Anterior cingulate cortex (tissue), 58 donors: ENCODE results near the gene SRBD1.
A peak's percentile ranks its signal among the peaks of the same experiment; 100 is the strongest.

ENCODE experiments used
- DNase-seq, 58 donors: peaks; one replicate each; lab custom pipeline; 2025; lab: John Stamatoyannopoulos, UW

SRBD1 gene, protein sequence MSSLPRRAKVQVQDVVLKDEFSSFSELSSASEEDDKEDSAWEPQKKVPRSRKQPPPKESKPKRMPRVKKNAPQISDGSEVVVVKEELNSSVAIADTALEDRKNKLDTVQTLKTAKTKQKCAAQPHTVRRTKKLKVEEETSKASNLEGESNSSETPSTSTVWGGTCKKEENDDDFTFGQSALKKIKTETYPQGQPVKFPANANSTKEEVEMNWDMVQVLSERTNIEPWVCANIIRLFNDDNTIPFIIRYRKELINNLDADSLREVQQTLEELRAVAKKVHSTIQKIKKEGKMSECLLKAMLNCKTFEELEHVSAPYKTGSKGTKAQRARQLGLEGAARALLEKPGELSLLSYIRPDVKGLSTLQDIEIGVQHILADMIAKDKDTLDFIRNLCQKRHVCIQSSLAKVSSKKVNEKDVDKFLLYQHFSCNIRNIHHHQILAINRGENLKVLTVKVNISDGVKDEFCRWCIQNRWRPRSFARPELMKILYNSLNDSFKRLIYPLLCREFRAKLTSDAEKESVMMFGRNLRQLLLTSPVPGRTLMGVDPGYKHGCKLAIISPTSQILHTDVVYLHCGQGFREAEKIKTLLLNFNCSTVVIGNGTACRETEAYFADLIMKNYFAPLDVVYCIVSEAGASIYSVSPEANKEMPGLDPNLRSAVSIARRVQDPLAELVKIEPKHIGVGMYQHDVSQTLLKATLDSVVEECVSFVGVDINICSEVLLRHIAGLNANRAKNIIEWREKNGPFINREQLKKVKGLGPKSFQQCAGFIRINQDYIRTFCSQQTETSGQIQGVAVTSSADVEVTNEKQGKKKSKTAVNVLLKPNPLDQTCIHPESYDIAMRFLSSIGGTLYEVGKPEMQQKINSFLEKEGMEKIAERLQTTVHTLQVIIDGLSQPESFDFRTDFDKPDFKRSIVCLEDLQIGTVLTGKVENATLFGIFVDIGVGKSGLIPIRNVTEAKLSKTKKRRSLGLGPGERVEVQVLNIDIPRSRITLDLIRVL

DNA sequence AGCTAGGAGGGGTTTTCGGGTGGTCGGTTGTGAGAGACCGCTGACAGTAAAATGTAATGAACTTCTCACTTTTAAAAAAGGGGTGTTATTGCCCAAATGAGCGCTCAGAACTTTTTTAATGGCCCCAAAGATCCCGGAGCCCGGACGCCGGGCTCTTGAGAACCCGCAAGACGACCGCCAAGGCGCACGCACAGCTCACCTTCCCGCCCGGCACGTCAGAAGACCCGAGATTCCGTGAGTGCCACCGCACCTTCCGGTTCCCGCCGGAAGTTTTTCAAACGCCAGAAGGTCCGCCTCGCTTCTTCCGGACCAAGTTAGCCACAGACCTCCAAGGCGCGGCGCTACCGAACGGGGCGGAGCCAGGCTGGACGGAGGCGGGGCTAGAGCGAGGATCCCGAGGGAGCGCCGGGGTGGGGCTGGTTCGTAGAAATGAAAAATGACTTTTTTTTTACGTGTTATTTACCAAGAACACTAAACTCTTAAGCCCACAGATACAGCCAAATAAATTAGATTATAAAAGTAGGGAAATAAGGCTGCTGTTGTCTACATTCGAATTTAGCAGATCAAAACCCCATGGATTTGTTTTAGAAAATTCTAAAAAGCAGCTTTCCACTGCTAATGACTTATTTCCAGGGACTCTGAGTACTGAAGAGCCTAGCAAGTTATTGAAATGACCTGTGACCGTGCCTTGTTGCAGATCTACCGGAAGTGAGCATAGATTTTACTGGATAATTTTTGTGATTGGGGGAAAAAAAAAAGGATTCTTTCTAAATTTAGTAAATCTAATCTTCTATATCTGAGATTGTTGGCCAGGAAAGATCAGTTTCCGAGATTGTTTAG lies at the start of gene SRBD1:
SRBD1 (minus strand) TSS at position 248 of the 840 bp plus-strand sequence. CDS start 5,826 bp downstream, outside the sequence.
- DNase-seq, result peak; percentile 40 to 97 (median 90)

DNA sequence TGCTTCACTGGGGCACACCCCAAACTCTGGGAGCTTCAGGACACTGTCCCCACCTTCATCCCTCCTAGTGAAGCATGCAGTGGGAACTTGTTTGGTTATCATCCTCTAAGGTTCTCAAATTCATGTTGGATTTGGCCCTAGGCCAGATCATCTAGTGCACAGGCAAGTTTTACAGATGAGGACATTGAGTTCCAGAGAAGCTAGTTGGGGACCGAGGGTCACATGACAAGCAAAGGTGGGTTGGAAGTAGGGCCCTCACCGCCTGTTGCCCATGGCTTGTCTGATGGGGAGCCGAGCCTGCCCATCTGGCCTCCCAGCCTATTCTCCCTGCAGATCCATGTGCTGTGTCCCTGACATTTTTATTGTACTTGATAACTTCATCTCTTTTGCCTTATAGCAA lies 43.2 kb upstream of the SRBD1 start:
- DNase-seq, result no peak

DNA sequence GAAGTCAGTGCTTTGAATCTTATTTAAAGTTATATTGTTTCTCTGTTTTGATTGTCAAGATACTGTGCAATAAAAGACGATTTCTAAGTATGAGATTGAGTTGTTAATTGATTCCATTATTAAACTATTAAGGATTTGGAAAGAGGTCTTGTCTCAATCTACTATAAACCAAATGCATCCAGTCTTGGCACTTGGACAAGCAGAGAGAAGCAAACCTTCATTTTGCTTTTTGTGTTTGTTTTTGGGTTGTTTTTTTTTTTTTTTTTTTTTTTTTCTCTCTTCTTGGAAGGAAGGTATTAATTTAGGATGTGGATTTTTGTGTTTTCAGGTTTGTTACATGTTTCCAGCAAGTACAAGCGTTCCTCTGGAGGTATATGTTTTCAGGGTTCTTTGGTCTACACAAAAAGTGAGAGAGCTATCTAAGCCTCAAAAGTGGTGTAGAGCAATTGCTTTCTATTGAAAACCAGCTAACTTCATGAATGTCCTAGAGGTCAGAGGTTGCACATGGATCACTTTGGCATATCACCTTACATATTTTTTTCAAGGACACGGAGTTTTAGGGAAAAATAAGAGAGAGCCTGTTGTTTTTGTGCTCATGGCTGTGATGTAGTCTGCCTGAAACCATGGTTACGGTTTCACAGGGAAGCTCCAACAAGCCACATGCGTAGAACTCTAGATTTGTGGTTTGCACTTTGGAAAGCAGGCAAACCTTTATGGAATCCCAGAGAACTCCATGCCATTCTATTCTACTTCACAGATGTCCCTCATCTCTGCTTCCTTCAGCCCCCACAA lies 42.3 kb upstream of the SRBD1 start:
- no peak for DNase-seq

DNA sequence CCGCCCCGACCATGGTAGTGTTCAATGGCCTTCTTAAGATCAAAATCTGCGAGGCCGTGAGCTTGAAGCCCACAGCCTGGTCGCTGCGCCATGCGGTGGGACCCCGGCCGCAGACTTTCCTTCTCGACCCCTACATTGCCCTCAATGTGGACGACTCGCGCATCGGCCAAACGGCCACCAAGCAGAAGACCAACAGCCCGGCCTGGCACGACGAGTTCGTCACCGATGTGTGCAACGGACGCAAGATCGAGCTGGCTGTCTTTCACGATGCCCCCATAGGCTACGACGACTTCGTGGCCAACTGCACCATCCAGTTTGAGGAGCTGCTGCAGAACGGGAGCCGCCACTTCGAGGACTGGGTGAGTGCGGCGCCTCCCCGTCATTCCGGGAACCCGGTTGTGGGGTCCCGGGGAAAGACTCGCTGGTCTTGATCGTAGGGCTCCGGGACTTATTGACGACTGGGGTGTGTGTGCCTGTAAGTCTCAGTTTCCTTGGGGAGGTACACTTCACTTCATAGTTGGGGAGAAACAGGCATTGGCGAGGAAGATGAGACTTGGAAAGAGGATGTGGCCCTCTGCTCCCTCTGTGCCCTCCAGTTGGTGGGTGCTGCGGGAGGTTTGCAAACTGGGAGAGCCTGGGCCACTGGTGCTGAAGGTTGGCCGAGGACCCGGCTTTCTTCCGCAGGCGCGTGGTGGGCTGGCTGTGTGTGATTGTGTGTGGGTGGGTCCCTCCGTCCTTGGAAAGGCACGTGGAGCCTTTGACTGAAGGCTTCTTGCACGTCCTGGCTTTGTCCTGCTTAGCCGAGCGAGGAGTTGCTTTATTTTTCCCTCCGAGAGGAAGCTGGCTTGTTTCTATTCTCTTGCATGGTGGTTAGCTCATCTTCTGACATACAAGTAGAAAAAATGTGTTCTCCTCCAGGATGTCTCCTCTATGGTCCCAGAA lies 41.3 kb upstream of the SRBD1 start:
- DNase-seq, result peak in 35 of 58 donors; percentile 3 to 66 (median 25)

DNA sequence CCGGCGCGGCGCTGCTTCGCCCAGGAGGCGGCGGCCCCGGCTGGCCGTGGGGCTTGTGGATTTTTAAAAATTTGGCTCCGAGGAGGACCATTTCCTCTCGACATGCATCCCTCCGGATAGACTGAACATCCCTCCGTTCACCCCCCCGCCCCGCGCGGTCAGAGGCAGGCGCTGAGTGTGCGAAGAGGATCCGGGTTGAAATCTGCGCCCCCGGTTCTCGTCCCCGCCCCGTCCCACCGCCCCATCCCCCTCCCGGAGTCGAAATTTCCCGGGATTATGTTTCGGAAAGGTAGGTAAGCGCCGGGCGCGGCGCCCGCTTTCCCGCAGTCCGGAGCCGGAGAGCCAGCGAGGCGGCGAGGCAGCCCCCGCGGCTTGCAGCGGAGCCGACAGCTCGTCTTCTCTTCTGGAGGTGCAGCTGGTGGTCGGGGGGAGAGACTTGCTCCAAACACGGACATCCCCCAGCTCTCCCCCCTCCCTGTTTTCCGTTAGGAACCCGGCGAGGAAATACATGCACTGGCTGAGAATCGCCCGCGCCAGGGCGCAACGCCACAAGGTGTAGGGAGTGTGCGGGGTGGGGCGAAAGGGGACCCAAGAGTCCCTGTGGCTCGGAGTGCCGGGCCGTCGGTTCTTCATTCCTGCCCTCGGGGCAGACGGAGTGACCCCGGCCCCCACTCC lies 40.5 kb upstream of the SRBD1 start, which contains the start of gene PRKCE:
PRKCE (plus strand) TSS at position 261 of the 675 bp plus-strand sequence.
- DNase-seq, result peak in 39 of 58 donors; percentile 24 to 82 (median 58)

DNA sequence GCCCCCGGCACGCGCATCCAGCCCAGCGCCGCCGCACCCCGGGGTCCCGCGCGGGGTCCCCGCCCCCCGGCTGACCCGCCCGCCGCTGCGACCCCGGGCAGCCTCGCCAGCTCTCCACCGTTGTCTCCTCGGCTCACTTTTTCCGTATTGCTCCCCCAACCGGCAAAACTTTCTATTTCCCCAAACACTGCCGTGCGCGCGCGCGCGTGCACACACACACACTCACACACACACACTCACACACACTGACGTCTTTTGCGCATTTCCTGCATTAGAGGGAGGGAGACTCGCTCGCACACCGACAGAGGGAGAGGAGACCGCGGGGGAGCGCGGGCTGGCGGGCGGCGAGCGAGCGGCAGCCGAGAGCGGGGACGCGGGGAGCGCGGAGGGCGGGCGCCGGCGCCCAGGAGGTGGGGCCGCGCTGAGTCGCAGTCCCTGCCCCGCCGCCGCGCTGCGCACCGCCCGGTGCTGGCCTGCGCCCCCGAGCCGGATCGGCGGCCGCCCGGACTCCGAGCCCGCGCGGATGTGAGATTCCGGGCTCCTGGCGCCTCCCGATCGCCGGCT lies 39.9 kb upstream of the SRBD1 start:
- DNase-seq, result peak; percentile 54 to 95 (median 89)

DNA sequence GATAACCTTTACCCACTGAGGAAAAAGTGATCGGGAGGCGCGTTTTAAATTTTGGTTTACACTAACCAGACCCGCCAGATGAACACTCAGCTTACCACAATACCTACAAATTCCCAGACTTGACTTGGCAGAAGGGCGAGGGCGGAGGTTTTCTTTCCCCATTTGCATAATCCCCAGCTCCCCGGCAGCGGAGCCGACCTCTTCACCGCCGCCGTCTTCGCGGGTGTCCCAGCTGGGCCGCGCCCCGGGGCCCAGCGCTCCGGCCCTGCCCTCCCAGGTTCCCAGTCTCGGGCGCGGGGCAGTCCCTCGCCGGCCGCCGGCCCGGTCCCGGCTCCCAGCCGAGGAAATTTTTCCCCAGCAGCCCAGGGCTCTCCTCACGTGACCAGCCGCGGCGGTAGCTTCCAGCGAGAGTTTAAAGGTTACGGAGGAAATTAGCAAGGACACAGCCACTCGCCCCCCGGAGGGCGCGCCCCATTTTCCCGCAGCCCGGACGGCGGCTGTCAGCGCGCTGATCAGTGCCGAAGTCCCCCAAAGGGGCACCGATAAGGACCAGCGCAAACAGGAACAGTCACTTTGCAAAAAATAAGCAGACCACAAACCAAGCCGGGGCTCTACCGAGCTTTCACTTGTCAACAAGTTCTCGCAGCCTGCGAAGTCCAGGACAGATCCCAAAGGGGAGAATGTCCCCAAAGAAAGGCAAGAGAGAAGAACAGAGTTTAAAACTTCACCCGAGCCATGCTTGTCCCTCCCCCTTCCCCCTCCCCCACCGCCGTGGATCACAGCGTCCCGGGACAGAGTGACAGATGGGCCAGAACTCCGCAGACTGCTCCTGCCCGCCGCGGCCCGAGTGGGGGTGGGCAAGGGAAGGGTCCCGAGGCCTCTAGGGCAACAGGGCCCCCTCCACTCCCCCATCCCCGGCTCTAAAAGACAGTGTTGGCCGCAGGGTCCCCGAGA lies 39.1 kb upstream of the SRBD1 start:
- peak in 50 of 58 donors; percentile 14 to 76 (median 56) for DNase-seq

DNA sequence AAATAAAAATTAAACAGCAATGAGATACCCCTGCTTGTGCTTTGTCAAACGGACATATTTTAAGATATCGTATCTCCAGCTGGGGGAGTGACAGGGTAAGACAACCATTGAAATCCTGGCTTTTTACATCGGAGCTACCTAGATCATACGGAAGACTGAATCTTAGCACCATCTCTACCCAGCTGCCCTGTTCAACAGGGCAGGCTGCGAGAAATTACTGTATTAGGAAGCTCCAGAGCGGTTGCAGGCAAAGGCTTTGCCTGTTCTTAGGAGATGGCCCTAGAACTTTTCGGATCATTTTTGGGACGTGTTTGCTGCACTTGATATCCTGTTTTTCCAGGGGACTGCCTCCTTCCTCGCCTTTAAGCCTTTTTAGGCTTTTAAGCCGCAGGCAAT lies 38.4 kb upstream of the SRBD1 start:
- DNase-seq, result peak in 2 of 58 donors; percentile 18 to 22

DNA sequence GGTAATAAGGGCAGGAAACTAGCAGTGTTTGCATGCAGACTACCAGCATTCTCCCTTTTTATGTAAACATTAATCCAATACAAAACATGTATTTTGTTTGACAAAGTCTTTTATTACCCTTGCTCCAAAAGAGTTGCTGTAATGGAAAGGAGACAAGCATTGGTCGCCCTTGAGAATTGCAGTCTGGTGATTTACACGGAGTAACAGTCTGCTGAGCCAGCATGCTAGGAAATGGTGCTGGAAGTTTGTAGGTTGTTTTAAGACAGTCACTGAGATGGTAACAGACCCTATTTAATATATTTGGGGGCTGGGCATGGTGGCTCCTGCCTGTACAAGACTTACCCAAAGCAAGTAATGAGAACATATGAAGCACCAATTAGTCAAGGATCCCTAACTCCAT lies 37.6 kb upstream of the SRBD1 start:
- DNase-seq, result no peak

DNA sequence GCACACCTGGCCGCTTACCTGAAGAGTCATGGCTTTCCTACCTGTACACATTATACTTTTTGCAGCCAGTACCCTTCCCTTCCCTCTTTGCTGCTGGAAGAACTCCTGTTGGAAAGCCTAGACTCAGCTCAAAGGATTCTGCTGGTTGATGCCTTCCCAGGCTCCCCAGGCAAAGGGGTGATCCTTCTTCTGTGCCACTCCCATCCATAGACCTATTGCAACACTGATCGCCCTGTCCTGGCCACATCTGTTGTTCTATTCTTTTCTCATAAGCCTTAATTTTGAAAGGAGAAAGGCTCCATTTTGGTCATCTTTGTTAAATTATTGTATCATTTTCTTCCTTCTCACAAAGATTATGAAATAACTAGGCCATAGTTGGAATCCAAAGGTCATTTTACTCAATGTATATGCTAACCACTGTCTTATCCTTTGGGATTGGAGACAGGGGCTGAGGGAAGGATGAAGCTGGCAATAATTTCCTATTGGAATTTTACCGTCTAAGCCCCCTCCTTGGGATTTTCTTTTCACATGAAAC lies 37.0 kb upstream of the SRBD1 start:
- no peak for DNase-seq

DNA sequence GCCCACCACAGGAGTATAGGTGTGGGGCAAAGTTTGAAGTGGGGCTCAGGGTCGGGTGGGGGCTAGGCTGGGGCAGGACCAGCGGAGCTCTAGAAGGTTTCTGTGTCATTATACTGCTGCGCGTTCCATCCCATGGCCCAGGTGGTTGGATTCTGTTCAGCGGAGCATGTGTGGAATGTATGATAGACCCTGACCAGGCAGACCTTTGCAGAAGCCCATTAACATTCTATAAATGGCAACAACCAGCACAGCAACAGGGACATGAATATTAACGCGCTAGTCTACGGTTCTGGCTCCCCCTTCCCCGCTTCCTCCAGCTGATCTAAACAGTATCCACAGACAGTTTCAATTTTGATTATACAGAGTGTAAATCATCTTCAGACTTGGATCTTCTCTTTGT lies 36.3 kb upstream of the SRBD1 start:
- no peak for DNase-seq

DNA sequence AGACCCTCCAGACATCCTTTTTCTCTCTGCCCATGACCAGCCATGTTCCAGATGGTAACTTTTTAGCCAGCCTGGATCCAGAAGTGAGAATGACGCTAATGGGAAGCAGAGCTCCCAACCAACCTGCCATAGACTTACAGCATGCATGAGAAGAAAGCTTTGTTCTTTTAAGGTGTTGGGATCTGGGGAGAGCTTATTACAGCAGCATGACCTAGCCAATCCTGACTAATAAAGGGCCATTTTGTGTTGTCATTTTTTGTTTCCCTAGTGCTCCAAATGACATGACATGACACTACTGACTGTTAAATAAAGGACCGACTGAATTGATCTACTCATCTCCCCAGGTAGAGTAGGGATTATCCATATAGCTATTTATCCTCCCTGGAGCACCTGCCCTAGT lies 35.2 kb upstream of the SRBD1 start:
- no peak for DNase-seq

DNA sequence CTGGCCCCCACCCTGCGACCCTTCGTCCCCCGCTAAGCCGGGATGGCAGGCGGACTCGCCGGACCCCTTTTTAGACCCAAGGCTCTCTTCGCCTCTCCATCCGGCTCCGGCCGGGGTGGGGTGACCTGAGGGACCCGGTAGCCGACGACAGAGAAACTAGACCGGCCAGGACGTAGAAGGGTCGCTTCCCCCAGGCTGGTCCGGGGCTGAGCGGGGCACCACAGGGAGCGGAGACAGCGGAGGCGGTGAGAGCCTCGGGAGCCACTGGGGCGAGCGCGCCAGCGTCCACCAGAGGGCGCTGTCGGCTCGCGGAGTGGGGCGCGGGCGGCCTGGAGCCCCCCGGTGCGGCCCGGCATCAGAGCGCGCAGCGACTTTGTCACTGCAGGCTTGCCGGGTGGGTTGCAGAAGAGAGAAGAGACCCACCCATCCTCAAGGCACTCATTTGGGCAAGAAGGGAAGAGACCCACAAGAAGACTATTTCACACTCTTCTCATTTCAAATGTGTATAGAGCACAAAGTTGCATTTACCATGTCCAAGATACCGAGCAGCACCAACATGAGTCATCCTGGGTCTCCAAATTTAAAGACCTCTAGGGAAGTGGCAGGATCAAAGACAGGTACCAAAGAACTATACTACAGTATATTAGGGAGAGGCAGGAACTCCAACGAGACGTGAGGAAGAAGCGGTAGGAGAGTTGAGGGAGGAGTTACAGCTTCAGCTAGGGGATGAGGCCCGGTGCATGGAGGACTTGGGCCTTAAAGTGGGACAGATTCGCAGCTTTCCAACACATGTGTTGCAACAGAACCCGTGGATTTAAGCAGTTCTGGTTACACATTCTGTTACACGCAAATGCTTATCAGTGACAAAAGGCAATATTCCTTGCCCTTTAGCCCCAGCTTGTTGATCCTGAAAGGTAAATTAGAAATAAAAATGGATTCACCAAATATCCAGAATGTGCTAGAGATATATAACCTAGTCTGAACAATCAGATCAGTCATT lies 32.8 kb upstream of the SRBD1 start:
- DNase-seq, result peak in 50 of 58 donors; percentile 9 to 61 (median 35)

DNA sequence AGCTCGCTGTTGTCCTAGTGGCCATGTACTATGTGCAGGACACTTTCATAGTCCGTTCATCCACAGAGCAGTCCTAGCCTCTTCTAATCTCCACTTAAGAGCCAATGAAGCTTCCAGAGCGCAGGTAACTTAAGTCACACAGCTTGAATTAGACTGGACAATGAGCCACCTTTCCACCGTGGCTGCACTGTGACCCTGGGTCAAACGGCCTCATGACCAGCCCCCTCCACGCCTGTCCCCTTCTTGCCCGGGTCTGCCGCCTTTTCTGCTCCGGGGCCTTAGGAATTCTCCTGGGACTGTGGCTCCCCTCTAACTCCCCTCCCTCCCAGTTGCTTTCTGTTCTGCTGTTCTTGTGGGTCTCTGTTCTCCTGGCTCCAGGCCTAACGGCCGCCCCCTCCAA lies 32.0 kb upstream of the SRBD1 start:
- no peak for DNase-seq
